Peyer's patch (tissue), 4 donors: Measurements from ENCODE around the gene TRAPPC12.

ENCODE experiments used
- CTCF ChIP-seq, 6 experiments: fragments of 450-650 bp in 4 of 6; fragments of 200-600 bp in 2 of 6; sonication (generic) in 1 of 6; IDR thresholded peaks; one replicate each; pipeline ENCODE4 v1.5.1; 2017 to 2019; ENCODE audit warnings: antibody characterized with exemption in 6 of 6, mild to moderate bottlenecking in 3 of 6, moderate library complexity in 1 of 6
- POLR2A ChIP-seq, 2 donors: fragments of 450-650 bp; IDR thresholded peaks; one replicate each; pipeline ENCODE4 v1.5.1; 2017; ENCODE audit warnings: antibody characterized with exemption in 2 of 2, mild to moderate bottlenecking in 2 of 2, moderate library complexity in 2 of 2

- TF ChIP-seq CTCF (IDR thresholded peaks at IDR 0.05) (no peak), POLR2A (IDR thresholded peaks at IDR 0.05) (no peak)
These were observed 112.4 kb downstream of the TRAPPC12 start for GRCh38 chr2:3491716-3492474.
